ENCODE measurements around the gene COL8A1.
"Not testable (repeated sequence)": the region's sequence is repeated elsewhere in the genome, so short reads cannot be mapped to it uniquely, and the experiment has no call there.

The COL8A1 gene

GRCh38 chr3:99817047-99817436 is 178.6 kb downstream of the COL8A1 start:
- DNase-seq: peak; percentile 29

GRCh38 chr3:99817437-99818240 is 179.2 kb downstream of the COL8A1 start, which contains the start of gene CMSS1:
CMSS1 (plus strand) TSS chr3:99817862.
- peak; percentile 98 for DNase-seq

- no peak for DNase-seq
These were observed 180.4 kb downstream of the COL8A1 start for GRCh38 chr3:99818818-99819217.

GRCh38 chr3:99823723-99824711 is 185.6 kb downstream of the COL8A1 start:
- no peak for DNase-seq

GRCh38 chr3:99825004-99825640 is 186.7 kb downstream of the COL8A1 start:
- DNase-seq: no peak

GRCh38 chr3:99829844-99830243 is 191.4 kb downstream of the COL8A1 start:
- no peak for DNase-seq

- no peak for DNase-seq
These were observed 195.3 kb downstream of the COL8A1 start for GRCh38 chr3:99833617-99834205.

GRCh38 chr3:99834211-99834957 is 196.0 kb downstream of the COL8A1 start:
- no peak for DNase-seq

GRCh38 chr3:99836681-99837080 is 198.3 kb downstream of the COL8A1 start:
- no peak for DNase-seq

- DNase-seq: no peak
These were observed 199.3 kb downstream of the COL8A1 start for GRCh38 chr3:99837715-99838114.

GRCh38 chr3:99838755-99839154 is 200.4 kb downstream of the COL8A1 start:
- no peak for DNase-seq

- DNase-seq: no peak
These were observed 201.2 kb downstream of the COL8A1 start for GRCh38 chr3:99839613-99840012.

GRCh38 chr3:99841949-99842348 is 203.6 kb downstream of the COL8A1 start:
- DNase-seq: not testable (repeated sequence)

- no peak for DNase-seq
These were observed 204.6 kb downstream of the COL8A1 start for GRCh38 chr3:99842826-99843589.

- no peak for DNase-seq
These were observed 205.3 kb downstream of the COL8A1 start for GRCh38 chr3:99843590-99844258.

- no peak for DNase-seq
These were observed 206.9 kb downstream of the COL8A1 start for GRCh38 chr3:99845331-99845730.

GRCh38 chr3:99845999-99846398 is 207.6 kb downstream of the COL8A1 start:
- DNase-seq: no peak

- no peak for DNase-seq
These were observed 208.2 kb downstream of the COL8A1 start for GRCh38 chr3:99846477-99847160.

GRCh38 chr3:99848433-99848832 is 210.0 kb downstream of the COL8A1 start:
- no peak for DNase-seq

Measured in stimulated activated CD8-positive, alpha-beta memory T cell treated with anti-CD3 and anti-CD28 coated beads, Interleukin-4, amount 100 ng/mL, for 48 hours (primary cell).